Smooth muscle cell of trachea (primary cell): Measurements from ENCODE around the gene RNPC3. TPM values are rescaled to one million over a fixed set of nuclear protein-coding genes. Genes with fewer than 3 reads are reported as not detected.

ENCODE experiments used
- total RNA-seq: library from RNA; depleted of rRNA; stranded (reverse); fragments of >200 nt; gene quantifications from 2 replicates; pipeline ENCODE4 v1.2.1, GENCODE V29; 2014

Gene RNPC3
- total RNA-seq, result 5.8 and 6.1 TPM in 2 replicates

GRCh38 chr1:103525607-103526507 lies at the start of gene RNPC3:
Gene RNPC3, plus strand, starts transcription at chr1:103525699. Its CDS starts 372 bp downstream, at chr1:103526071.

GRCh38 chr1:103571289-103571688 lies 45.8 kb downstream of the RNPC3 start, which contains the start of gene AMY2B:
Gene AMY2B, plus strand, starts transcription at chr1:103571589. Its CDS starts 14 bp downstream, at chr1:103571603.

Other genes starting within 250 kb of the RNPC3 start
- gene AMY2B, start 45.9 kb downstream of the RNPC3 start, total RNA-seq, result 2.3 and 5.8 TPM in 2 replicates
- not detected in 2 replicates for gene AMY2A, start 91.7 kb downstream of the RNPC3 start, total RNA-seq
- gene AMY1A, start 130.1 kb downstream of the RNPC3 start, total RNA-seq, result not detected in 2 replicates
- gene AMY1B, start 170.5 kb downstream of the RNPC3 start, total RNA-seq, result not detected in 2 replicates
- gene AMY1C, start 224.2 kb downstream of the RNPC3 start, total RNA-seq, result not detected in 2 replicates